ENCODE results near the gene SUPT3H.

Gene SUPT3H

DNA sequence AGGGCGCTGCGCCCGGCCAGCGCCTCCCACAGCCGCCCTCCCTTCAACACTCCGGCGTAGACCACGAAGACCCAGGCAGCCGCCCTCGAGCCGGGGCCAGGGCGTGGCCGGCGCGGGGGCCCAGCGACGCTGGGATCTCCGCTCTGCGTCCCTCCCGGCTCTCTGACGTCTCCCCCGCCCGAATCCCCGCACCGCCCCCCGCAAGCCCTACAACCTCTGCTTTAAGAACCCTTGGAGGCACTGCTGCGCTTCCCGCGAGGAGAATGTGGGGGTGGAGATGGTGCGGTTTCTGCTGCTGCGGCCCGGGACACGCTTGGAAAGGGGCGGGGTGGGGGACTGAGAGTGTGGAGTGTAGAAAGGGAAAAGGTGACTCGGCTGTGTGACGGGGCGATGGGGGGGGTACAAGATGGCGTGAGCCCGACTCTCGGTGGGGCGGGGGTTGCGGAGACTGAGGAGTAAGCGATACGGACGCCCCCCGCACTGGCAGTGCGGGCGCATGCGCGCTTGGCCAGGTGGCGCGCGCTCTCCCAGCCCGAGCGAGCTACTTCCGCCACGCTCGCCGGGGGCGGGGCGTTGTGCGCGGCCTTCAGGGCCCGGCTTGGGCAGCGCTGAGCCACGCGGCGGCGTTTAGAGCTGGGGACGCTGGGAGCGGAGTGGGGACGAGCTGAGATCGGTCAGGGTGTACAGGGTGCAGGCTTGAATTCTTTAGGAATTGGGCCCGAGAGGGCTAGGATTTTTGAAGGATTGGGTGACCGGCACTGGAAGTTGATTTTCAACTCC lies at the start of gene SUPT3H:
TSS of gene SUPT3H (minus strand) at position 381 of the 780 bp plus-strand sequence.
- peak; percentile 97 for DNase-seq

DNA sequence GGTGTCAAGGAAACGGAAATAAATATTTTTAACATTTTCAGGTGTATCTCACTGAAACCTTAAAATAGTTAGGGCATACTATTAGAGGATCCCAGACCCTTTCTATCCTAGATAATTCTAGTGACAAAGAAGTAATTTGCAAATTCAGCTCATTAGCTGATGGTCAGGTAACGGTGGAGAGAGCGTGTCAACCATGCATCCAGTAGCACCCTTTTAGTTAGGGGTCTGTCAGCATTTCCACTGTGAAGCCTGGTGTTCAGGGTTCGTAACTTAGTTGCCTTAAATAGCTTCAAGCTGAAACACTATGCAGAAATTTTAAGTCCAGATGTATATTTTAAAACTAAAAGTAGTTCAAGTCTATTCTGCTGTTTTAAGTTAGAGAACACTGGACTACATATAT lies 48.5 kb upstream of the SUPT3H start:
- no peak for DNase-seq

DNA sequence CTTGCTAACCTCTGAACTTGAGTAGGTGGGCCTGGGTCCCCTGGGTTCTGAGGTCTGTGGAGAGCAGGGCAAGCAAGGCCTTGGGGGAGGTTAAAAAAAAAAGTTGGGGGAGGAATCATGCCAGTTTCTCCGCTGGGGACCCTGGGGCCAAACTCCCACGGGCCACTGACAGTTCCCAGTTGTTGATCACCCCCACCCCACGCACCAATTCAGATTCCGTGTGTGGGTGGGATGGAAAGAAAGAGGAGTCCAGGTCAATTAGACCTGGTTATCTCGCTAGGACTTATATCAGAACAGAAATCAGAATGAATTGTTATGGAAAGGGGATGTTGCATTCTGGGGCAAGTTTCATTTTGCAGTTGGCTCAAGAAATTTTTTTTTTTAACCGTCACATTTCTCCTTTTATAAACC lies 46.7 kb upstream of the SUPT3H start:
- DNase-seq, result no peak

DNA sequence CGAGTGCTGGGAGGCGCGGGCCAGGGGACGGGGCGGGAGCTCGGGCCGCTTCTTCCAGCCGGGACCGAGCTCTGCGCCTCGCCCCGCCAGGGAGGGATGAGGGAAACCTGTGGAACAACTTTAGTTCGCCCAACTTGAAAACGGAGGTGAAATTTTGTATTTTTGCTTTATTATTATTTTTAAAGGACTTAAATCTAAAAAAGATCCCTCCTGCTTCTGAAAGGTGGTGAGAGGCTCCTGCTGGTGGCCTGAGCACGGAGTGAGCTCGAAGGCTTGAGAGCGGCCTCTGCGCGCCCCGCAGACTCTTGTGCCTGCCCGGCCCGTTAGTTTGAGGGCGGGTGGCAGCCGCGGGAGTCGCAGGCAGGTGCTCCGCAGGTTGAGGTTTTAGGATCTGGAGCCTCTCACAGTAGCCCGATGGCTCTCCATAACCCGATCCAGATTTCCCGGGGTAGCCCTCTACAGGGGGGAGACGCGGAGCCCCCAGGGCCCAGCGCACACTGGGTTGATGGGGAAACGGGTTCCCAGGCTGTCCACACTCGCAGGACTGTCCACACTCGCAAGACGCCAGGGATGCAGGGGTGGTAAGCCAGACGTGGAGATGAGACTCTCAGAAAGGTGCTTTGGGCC lies 46.2 kb upstream of the SUPT3H start:
- no peak for DNase-seq

DNA sequence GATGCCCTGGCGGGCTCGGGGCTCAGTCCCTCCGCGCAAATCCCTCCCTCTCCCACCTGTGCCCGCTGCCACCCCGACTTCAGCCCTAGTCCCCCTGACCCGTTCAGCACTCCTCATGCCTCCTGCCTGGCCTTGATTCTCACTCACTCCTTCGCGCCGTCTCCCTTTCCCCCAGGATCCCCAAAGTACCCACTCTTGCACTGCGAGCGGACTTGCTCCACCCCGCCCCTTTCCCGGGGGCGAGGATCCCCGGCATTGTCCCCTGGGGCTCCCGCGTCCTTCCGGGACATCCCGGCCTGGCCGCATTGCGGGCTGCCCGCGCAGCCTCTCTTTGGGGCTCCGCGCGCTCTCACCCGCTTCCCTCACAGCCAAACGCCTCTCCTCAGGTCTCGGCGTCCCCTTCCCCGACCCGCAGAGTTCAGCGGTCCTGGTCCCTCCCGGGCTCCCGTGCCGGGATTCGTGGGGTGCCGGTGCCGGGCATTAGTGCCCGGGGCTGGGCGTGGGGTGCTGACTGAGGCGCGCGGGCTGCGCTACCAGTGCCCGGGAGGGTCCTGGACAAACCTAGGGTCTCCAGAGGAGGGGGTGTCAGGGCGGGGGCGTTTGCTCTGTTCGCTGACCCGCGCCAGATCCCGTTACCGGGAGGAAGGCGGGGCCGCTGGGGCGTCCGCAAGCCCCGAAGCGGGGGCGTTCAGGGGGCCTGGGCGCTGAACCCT lies 45.5 kb upstream of the SUPT3H start:
- DNase-seq, result no peak

DNA sequence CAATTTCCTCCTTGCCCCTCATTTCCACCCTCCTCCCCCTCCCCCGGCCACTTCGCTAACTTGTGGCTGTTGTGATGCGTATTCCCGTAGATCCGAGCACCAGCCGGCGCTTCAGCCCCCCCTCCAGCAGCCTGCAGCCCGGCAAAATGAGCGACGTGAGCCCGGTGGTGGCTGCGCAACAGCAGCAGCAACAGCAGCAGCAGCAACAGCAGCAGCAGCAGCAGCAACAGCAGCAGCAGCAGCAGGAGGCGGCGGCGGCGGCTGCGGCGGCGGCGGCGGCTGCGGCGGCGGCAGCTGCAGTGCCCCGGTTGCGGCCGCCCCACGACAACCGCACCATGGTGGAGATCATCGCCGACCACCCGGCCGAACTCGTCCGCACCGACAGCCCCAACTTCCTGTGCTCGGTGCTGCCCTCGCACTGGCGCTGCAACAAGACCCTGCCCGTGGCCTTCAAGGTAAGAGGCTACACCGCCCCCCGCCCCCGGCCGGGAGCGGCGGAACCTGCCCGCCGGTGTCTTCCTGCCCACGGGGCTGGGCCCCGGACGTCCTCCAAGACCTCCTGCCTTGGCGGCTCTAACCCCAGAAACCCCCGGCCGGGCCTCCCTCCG lies 44.9 kb upstream of the SUPT3H start:
- DNase-seq, result no peak

DNA sequence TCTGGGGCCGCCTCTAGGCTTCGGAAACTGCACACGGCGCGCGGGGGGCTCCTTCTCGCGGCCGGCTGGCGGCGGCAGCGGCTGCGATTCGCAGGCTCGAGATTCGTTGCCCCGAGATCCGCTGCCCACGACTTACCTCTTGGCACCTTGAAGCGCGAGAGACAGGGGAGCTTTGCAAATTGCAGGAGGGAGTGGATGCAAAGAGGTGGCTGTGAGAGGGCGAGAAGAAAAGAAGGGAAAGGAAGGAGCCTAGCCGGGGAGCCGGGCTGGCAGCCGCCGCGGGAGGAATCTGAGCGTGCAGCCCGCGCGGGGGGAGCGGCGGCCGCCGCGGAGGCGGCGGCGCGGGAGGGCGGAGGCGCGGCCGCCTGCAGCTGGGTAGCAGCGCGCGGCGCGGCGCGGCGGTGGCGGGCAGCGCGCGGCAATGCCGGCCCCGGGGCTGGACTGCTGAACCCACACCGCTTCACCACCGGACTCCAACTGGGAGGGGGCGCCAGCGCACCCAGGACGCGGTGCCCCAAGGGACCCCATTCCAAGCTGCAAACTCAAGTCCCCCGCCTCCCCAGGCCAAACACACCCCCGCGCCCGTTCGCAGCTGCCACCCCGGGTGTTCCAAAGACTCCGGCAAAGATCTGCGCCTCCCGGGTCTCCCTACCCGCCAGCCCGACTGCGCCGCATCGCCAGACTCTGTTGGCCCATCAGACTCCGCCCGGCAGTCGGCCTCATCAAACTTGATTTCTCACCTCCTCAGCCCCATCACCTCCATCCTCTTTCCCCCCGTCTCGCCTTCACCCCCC lies 44.2 kb upstream of the SUPT3H start:
- peak; percentile 42 for DNase-seq

DNA sequence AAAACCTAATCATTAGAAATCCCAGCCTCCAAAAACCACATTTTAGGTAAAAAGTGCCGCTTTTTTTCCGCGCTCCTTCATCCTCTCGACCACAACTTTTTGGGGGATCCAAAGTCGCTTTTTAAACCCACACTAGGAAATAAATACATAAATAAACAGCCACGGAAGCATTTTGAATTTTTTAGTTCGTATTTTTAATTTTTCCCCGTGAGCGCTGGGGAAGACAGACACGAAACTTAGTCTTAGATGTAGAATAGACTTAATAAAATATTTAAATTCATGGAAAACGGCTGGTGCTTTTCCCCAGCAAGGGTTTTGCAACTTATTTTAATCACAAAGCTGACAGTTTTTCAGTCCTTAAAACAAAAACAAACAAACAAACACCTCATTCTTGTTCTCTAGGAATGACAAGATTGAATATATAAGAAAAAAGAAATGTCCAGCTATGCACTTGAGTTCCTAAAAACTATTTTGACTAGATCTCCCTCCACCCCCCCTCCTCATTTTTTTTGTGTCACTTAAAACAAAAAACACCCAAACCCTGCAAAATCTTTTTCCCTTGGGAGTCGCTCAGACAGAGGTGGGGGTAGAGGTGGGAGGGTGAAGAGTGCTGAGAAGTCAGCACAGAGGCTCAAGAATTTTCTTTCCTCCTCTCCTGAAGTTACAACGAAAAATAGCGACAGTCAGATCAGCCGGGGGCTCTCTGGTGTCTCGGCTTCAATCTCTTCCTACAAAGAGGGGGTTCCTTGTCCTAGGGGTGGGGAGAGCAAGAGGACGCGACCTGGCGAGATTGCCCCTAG lies 43.4 kb upstream of the SUPT3H start:
- DNase-seq, result no peak

DNA sequence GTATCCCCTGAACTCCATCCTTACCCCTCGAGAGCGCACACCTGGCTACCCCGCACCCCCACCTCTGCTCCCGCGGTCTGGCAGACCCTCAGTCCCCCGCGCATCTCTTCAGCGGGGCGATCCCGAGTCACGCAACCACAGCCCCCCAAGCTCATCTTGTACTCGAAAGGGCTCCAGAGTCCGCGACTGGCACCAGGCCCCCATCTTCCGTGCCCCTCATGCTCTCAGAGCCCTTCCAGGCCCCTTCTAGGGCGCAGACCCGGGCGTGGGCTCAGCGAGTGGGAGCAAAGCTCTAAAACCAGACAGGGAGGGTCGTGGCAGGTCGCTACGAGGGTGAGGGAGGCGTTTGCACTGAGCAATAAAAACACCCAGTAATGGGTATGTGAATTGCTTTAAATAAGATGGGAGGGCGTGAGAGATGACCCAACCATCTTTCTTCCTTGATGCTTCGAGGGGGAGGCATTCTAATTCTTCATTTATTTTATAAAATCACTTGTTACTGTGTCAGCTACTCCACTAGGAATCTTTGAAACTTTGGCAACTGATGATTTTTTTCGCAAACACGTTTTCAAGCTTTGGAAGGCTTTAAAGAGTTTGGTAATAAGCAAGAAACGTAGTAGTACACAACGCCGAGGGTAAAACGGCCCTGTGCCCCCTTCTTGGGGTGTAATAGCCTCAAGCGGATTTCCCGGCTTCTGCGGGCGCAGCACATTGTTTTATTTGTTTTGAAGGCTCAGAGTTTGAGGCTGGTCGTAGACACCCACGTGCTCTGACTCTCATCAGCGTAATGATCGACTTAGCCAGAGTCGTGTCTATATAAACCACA lies 42.6 kb upstream of the SUPT3H start:
- no peak for DNase-seq

DNA sequence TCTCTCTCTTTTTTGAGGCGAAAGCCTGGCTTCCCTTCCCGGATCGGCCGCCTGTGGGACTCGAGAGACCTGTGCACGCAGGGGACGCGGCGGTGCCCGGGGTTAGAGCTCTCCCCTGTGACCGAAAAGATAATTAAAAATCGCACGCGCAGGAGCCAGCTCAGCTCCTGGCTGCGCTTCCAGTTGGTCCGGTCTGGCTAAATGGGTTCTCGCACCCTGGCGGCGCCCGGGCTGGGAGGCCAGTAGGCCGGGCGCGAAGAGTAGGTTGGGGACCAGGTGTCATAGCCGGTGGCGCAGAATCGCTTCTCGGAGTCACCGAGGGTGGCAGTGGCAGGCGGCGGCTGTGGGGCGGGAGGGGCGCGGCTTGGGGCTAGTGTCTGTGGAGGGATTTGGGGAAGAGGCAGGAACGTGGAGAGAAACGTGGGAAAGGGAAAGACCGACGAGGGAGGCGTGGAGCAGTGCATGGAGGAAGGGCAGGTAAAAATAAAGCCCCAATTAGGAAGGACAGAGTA lies 41.9 kb upstream of the SUPT3H start:
- DNase-seq, result no peak

DNA sequence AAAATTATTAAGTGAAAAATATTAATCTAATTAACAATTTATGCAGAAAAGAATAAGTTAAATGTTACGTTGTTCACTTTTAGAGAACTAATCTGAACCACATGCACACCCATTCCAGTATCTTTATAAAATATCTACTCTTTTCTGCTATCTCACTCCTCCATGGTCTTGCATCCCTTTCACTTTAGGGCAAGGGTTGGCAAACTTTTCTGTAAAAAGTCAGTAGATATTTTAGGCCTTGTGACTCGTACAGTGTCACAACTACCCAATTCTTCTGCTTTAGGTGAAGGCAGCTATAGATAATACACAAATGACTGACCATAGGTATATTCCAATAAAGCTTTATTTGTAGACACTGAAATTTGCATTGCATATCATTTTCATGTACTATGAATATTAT lies 39.7 kb upstream of the SUPT3H start:
- no peak for DNase-seq

DNA sequence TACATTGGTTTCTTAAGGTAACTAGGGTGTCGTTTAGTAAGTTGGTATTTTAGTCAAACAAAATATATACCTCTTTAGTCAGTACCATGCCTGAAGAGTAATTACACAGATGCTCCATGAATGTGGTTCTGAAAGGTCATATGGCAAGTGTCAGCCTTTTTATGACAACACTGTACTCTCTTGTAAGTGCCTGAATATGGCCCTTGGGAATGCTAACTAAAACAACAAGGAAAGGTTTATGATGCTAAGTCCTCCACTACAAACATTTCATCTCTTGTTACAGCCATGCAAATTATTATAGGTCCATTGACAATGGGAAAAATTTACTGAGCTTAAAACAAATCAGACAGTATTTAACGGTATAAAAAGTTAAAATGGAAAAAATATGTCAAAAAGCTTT lies 39.0 kb upstream of the SUPT3H start:
- no peak for DNase-seq

DNA sequence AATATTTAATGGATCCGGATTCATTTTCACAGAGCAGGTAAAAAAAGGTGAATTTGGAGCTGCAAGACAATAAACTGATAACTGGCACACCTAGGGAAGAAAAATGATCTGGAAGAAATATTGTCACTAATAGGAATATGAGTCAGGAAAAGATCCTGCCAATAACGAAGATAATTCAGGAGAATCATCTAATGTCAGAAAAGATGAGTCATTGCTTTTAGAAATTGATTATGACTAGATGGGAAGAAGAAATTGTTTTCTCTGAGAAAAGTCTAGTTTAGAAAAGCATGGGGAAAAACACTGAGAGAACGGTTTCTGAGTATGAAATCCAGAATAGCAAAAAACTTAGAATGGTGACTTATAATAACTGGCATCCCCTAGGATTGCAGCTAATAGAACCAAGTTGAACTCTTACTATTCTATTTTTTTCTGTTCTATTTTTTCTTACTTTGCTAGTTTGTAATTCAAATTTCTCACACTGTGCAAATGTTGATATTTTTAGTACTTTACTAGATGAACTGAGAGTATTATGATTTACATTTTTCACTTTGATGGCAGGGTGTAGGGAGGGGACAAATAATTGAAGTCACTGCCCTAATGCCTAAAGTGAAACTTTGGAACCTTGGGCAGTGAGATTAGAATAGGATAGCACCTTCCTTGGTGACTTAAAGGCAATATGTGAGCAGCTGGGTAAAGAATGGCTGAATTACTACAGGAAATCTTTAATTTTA lies 38.2 kb upstream of the SUPT3H start:
- no peak for DNase-seq

DNA sequence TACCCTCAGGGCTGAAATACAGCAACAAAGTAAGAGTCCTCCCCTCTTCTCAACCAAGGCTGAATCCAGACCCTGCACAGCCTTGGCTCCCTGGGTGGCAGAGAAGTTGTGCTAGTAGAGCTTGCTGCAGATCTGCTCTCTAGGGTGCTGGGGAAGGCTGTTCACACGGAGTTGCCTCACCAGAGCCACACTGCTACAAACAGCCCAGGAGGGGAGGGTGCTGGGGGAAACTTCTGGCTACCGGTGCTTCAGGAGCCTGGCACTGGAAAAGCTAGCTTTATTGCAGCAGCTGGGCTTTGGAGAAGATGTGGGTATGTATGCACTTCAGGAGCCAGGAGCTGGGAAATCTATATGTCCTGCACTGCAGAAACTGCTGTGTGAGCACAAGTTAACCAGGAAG lies 37.6 kb upstream of the SUPT3H start:
- no peak for DNase-seq

DNA sequence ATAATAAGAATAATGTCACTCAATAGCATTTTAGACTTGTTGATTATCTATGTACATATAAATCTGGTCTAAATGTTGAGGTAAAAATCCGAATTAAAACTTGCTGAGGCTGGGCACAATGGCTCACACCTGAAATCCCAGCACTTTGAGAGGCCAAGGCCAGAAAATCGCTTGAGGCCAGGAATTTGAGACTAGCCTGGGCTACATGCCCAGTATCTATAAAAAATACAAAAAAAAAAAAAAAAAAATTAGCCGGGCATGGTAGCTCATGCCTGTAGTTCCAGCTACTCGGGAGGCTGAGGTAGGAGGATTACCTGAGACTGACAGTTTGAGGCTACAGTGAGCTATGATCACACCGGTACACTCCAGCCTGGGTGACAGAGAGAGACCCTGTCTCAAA lies 34.2 kb upstream of the SUPT3H start:
- no peak for DNase-seq

DNA sequence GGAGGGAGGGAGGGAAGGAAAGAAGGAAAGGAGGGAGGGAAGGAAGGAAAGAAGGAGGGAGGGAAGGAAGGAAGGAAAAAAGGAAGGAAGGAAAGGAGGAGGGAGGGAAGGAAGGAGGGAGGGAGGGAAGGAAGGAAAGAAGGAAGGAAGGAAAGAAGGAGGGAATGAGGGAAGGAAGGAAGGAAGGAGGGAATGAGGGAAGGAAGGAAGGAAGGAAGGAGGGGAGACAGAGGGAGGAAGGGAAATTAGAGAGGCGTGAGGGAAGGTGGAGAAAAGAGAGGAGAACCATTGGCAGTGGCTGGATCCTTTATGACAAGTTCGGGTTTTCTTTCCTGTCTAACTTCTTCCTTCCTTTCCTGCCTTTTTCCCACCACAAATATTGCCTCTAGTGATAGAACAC lies 22.3 kb upstream of the SUPT3H start:
- no peak for DNase-seq

DNA sequence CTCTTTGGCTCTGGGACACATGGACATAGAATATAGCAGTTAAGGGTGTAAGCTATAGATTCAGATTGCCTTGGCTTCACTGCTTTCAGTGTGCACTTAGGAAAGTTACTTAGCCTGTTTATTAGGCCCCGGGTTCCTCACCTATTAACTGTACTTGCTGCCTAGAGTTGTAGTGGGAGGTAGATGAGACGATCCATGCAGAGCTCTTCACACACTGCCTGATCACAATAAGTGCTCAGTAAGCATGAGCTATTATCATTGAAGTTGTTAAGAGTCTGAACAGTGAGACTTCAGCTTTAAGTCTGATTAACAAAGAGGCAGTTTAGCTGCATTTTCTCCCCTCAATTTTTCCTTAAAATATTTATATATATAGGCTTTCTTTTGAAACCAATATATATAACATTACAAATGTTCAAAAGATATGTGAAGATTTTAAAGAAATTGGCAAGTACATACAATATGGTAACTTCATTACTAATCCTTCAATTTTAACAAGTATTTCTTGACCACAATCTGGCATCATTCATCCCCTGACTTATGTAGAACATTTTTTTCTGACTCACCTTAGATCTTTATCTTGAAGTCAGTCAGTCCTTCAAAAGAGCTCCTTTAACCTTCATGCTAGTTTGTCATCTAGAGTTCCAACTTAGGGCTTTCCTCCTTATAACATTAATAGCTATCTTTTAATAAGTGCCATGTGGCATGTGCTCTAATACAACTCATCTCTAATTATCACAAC lies 20.5 kb upstream of the SUPT3H start:
- DNase-seq, result no peak

DNA sequence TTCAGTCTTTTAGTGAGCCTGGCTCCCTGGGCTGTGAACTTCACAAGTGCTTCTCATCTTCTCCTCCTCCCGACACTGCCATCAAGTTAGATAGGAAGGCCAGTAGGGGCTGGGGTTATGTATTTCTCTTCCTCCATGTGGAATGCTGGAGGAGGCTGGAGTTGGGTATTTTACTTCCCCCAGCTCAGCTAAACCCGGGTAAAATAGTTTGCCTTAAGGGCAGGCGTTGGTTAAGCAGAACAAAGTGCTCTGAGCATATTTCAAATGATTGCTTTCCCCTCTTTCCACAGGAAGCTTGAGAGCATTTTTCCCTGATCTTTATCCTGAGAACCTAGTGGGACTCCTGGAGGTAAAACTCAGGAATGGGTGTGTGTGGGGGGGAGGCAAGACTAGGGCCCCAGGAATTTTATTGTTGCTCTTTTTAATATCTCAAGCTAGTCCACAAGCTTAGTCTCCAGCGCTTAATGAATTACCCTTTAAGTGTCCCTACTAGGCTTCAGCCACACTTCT lies 16.9 kb upstream of the SUPT3H start:
- no peak for DNase-seq

DNA sequence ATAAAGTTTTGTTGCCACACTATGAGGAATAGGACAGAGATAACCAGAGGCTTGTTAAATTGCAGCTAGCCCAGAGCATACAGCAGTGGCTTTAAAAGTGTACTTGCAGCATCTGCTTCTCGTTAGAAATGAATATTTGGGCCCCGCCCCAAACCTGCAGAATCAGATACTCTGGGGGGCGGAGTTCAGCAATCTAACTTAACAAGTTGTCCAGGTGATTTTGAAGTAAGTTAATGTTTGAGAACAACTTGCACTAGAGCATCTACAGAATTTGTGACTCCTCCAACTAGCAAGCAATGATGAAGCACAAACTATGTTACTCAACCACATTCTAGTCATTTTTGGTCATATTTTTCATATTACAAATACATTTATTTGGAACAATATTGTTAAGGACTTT lies 10.6 kb upstream of the SUPT3H start:
- DNase-seq, result no peak

Data from amniotic stem cell (primary cell).